Daoy (cell line): Measurements from ENCODE around the gene CHD9NB. TPM values are rescaled to one million over a fixed set of nuclear protein-coding genes. Genes with fewer than 3 reads are reported as not detected.

ENCODE experiments used
- DNase-seq: peaks from one replicate; pipeline ENCODE4 v3.0.0-alpha.2; 2015; ENCODE audit warnings: low read depth
- total RNA-seq: library from RNA; depleted of rRNA; stranded (reverse); fragments of >200 nt; shearing (Covaris generic); gene quantifications from 2 replicates; pipeline ENCODE4 v1.2.3, GENCODE V29; 2014; rRNA removed

Gene CHD9NB
- 0.17 TPM in 1 of 2 replicates, not detected in the other for total RNA-seq

DNA sequence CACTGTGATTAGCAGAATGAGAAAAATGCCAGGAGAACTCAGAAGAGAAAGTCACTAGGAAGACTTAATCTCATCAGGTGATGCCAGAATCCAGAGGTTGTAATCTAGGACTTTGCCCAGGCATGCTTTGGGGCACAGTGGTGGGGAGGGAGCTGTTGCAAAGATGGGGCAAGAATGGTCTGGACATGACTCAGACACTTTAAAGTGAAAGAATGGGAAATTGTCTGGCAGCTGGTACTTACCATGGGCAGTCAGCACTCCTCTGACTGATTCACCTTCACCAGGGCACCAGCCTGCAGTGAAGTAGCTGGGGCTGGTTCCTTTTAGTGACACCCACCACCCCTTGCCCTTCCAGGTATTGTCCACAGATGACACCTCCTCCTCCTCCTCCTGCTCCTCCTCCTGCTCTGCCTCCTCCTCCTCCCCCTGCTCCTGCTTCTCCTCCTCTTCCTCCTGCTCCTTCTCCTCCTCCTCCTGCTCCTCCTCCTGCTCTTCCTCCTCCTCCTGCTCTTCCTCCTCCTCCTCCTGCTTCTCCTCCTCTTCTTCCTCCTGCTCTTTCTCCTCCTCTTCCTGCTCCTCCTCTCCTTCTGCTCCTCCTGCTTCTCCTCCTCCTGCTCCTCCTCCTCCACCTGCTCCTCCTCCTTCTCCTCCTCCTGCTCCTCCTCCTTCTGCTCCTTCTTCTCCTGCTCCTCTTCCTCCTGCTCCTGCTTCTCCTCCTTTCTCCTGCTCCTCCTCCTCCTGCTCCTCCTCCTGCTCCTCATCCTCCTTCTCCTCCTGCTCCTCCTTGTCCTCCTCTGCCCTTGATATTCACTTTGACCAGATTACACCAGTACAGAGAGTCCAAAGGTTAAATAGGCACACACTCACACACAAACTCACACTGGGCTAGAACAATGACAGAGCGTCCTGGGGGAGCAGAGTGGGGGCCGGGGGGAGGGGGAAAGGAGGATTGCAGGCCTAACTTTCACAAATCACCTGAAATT is at the start of gene CHD9NB:
CHD9NB (minus strand) TSS at position 379 of the 983 bp plus-strand sequence. CDS start 8,739 bp downstream, outside the sequence.
- peak; percentile 69 for DNase-seq

DNA sequence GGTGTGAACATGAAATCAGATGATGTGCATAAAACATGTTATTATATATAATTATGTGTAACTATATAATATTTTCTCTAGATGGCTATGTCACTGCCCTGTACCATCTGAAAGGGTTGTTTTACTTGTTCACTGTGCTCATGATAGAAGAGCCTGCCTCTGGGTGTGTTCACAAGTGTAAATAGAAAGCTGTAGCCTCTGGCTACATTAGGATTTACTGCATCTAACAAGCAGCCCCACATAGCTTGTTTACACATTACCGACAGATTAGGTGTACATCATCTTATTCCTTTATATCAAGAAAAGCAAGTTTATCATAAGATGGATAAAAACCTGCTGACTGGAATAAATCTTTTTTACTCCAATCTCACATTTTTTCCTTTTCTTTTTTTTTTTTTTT is 48.2 kb upstream of the CHD9NB start:
- DNase-seq, result no peak

DNA sequence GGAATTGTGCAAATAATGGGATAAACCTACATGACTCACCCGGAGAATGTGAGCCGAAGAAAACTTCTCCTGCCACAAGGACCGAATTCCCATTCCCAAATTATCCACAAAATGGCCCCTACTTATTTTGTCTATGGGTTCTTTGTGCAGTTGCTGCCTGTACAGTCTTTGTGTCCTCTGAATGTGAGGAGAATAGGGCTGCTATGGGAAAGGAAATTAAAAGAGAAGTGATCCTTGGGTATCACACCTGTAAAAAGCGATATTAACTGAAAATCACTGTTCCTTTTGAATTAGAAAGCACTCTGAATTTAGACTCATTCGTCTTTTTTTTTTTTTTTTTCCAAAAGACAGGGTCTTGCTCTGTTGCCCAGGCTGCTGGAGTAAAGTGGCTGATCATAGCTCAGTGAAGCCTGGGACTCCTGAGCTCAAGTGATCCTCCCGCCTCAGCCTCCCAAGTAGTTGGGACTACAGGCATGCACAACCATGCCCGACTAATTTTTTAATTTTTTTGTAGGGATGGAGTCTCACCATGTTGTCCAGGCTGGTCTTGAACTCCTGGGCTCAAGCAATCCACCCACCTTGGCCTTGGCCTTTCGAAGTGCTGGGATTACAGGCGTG is 47.5 kb upstream of the CHD9NB start:
- no peak for DNase-seq

DNA sequence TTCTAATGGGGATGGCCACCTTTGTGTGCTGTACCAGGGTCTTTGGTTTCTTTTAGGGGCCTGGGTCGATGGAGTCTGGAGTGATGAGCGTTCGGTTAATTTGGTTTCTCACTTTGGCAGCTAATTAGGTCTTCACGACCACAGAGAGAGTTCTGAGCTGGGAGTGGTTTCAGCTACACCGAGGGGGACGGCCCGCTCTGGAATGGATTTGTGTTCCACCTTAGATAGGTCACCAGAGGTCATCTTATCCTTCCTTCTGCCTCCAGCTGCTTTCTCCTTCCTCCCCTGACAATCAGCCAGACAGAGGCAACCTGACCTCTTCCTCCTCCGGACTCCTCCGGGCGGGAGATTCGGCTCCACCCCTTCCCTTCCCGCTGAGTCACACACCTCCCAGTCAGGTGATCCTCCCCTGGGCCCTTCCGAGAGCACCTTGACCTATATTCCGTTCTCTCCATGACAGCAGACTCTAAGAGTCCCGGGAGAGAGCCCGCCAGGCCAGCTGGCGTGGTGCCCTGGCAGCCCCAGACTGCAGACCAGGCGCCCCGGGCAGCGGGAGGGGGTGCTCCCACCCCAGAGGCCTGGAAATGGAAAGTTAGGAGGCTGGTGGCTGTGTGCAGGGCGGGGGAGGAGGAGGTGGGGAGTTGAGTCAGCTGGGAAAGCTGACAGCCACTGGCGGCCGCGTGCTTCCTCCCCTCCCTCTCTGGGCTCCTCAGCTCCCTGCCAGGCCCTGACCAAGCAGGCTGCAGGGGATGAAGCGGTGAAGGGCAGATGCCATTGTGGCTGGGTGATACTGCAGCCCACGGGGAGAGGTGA is 46.8 kb upstream of the CHD9NB start:
- DNase-seq, result peak; percentile 95

DNA sequence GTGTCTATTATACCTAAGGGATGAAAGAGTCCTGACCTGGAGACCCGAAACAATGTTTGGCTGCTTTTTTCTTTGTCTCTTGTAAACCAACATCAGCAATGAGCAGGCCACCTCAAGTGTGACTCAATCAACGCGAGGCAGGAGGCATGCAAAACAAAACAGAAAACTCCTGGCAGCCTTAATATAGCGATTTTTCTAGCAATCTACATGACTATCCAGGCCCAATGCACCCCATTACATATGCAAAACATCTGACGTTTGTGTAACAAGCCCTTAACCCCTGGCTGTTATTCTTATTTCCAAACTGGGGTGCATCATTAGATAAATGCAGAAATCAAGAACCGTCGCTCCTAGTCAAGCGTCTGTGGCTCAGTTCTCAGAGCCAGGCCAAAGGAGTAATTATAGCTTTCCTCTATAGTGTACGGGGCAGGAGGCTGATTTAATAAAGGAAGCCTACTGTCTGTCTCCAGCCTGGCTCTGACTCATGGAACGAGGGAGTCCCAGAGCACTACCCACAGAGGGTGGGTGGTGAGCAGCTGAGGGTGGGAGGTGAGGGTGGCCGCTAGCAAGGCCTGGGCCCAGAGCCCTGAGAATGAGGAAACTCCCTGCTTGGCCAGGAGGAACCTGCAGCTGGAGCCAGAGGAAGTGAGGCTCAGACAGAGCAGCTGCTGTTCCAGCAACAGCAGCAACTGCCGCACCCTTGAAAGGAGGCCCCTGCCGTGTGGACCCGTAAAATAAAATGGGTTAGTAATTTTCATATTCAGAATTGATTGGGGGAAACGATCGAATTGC is 46.0 kb upstream of the CHD9NB start:
- DNase-seq, result peak; percentile 92

DNA sequence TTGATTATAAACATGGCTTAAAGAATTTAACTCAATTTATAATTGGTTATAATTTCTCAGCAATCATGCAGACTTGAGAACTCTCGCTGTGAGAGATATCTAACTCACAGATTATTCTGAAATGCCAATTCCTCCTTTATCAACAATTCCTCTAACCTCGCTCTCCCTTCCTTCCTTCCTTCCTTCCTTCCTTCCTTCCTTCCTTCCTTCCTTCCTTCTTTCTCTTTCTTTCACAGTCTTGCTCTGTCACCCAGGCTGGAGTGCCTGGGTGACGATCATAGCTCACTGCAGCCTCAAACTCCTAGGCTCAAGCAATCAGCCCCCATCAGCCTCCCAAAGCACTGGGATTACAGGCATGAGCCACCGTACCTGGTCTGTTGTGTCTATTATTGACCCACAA is 44.5 kb upstream of the CHD9NB start:
- DNase-seq, result no peak

DNA sequence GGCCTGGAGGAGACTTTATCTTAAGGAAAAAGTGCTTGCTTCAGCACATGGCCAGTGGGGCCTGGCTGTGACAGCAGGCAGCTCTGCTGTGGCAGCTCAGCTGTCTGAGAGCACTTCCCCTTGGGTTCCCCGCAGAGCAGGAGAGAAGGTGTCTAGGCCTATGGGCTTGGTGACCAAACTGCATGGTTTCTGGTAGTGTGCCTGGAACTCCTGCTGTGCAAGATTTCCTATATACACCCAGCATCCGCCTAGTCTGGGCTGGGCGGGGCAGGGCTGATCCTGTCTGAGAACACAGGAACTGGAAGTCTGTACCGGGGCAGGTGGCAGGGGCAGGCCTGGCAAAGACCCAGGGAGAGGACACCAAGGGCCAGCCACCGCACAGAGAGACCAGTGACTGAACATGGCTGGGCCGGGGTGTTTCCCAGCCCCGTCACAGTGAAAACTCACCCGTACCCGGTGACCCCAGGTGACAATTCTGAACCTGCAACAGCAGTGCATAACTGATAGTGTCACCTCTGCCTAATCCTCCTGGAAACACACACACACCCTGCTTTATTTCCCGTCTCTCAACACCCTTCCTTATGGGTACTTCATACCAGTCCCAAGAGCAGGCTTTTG is 41.4 kb upstream of the CHD9NB start:
- DNase-seq, result peak; percentile 66

DNA sequence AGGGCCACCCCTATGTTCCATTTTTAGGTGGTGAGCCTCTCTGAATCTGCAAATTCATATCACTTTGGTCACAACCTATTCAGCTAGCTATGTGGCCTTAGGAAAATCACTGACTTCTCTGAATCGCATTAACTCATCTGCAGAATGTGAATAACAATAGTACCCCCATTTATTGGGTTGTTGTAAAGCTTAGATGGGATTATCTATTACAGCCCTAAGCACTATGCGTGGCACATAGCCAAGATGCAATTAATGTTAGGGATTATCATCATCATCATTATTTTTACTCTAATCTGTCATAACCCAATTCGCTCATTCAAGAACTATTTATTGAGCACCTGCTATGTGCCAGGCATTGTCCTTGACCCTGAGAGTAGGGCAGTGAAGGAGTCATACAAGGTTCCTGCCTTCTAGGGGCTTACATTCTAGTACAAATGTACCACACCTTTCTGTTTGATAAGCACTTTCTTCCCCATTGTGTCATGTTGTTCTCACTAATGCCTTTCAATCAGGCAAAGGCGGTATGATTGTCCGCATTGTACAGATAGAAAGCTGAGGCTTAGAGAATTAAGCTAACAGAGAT is 40.6 kb upstream of the CHD9NB start:
- DNase-seq, result no peak

DNA sequence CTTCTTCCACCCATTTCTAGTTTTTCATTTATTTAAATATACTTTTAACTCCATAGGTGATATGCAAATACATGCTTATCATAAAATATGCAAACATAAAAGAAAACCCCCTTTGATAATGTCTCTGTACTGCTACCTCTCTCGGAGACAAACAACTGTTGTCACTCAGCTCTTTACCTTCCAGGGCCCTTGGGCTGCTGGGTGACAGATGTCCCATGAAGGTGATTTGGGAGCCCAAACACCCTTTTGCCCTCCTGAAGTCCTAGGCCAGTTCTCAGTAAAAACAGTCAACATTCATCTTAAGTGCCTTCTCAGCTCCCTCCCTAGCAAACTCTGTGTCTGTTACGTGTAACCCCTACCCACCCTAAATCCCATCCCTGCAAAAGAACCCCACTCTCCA is 39.6 kb upstream of the CHD9NB start:
- no peak for DNase-seq

DNA sequence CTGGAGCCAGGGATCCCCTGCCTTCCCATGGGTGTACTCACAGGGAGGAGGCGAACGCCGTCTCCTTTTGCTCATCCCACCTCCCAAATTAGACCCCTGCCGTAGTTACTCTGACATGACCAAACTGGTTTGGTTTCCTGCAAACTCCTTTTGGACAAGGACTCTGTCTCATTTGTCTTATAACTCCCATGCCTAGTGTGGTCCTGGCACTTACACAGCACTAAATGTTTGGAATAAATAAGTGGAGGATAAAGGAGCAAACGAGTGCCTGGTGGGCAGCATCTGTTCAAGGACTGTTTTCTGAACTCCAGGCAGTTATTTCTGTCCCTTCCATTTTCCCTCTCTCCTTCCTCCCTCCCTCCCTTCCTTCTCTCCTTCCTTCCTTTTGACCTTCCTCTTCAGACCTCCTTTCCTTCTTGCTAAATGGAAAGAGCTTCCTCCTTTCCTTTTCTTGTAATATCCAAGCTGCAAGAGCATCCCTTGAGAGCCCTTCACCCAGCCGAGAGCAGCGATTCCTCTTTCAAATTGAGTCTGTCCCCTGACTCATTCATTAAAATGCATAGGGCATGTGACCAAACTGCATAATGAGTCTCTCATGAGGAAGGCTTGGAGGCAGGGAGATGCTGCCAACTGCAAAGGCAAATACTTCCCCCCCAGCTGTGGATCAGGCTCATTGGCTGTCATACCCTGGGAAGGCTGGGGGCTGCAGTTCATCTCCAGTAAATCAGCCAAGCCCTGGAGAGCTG is 38.9 kb upstream of the CHD9NB start:
- DNase-seq, result peak; percentile 76

DNA sequence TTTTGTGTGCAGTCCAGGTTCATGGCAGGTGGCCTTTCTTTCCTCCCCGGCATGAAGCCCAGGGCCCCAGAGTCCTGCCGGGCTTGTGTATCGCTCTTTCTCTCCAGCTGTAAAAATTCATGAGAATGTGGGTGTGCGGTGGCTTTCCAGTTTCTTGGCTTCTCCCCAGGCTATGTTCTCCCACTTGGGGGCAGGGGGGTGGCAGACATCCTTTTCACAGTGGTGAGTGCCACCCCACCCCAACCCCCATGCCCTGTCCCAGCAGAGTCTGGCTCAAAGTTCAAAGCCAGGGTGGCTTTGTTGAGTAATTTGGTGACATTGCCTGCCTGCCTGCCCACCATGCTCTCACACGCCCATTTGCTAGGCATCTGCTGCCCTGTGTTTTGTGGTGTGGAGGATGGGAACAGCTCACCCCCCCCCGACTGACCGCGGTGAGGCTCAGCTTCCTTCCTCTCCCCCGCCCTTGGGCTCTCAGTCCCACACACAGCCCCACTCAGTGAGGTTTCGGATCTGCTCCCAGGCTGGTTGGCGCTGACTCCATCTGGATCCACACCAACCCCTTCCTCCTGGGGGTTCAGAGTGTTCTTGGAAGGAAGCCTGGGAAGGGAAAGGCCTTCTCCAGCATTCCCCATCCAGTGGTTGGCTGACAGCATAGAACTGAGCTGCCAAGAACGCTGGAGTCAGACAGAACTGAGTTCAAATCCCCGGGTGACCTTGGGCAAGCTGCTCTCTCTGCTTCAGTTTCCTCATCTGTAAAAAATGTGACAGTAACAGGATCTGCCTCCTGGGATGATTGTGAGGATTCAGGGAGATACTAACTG is 38.1 kb upstream of the CHD9NB start:
- peak; percentile 91 for DNase-seq

DNA sequence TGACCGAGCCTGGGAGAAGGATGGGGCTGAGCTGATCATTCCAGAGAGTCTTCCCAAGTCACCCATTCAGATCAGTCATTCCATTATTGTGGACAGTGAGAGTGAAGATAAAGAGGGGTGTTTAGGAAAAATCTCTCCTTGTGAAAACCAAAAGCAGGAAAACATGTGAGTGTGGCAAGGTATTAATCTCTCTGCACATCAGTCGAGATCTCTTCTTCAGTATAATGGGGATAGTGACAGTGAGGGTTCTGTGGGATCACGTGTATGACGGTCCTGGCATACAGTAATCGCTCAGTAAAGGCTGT is 37.5 kb upstream of the CHD9NB start:
- DNase-seq, result no peak

DNA sequence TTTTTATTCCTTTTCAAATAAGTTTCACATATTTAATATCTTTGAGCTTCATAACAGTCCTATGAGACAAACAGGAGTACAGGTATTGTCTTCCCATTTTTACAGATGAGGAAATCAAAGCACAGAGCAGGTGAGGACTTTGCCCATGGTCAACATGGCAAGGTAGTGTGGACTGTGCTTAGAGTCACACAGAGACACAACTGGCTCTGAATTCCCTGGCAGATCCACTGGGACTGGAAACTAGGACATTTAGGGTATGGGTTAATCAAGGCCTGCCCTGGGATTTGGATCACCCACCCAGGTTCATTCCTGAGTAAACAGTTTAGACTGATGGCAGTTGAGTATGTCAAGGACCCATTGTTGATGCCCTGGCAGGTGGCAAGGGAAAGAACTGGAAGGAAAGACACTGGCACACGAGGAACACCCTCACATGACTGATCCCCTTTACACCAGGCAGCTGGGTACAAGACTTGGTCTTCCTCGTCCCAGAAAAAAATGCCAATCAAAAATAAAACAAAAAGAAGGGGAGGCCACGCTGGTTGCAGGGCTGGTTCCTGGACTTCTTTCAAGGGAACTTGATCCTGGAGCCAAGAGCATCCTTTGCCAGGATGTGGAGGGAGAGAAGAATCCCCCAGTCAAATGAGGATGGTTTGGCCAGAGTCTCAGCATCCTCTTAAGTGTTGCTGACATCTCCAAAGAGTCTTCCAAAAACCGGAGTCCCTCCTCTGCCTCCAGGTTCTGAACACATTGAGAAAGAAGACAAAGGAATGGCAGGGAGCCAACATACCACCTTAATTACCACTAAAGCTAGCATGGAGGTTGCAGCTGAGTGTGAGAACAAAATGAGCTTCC is 37.0 kb upstream of the CHD9NB start:
- peak; percentile 30 for DNase-seq

DNA sequence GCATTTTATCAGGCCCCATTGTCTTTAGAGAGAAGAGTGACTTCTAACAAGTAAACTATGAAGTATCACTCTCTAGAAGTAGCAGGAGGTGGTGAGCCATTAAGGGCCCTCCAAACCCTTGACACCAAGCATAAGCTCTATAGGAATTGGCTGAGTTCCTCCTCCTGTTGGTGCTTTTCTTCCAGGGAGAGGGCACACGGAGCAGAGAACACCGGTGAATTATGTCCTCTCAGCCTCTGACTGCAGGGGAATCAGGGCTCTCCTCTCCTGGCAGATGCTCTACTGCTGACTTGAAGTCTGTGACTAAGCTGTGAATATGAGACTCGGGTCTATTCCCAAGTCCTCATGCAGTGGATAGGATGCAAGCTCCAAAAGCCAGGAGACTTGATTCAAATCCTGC is 34.4 kb upstream of the CHD9NB start:
- DNase-seq, result no peak

DNA sequence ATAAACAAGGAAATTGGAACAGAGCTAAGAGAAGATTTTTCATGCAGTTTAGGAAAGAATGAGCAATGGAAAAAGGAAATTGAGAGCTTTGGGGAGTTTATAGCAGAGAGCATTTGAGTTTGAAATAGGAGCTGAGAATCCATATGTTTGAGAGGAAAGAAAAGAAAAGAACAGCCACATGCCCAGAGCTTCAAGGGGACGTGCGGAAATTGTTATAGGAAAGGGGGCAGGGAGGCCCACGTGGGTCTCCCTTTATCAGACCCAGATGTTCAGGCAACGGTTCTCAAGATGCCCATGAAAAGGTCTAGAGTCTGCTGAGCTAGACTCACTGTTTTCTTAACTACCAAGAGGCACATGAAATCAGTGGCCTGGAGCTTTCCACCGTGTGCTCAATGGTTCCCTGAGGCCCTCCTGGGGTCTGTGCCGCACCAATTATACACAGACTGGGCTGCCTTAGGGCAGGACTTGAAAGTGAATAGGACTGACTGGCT is 33.3 kb upstream of the CHD9NB start:
- DNase-seq, result no peak

DNA sequence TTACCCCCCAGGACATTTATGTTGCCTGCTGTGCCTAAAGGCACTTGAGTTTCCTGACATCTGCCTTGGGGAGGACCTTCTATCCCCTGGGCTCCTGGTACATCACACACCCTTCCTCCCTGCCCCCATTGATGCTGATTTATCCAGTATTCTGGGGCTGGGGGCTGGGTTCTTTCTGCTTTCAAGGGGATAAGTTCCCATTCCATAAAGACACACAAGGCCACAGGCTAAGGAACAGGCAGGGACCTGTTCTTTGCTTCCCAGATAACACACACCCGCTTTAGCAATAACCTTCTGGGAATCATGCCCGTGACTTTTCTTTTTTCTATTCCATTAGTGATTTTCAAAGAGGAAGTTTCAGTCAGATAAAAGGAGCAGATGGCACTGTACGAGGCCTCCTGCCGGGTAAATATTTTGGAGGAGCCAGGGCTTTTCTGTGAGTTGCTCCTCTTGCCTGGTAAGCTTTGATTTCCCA is 32.7 kb upstream of the CHD9NB start:
- no peak for DNase-seq

DNA sequence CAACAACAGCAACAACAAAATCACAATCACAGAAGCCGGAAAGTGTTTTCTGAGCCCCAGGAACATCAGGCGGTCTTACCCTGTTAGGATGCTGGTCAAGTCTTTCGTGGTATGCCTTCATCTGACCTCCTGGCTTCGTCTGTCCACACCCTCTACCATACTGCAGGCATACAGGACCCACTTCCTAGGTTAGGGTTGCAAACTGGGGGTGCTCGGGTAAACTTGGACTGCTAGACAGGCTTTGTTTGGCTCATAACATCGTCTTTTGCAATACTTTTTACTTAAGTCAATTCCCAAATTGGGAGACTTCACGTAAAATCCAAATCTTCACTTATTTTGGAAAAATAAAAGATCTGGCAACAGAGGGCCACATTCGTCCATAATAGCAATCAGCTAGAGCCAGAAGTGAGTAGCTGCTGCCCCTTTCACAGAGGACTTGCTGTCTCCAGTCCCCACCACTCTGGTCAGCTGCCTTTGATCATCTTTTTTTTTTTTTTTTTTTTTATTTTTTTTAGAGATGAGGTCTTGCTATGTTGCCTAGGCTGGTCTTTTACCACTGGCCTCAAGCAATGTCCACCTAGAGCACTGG is 32.1 kb upstream of the CHD9NB start:
- DNase-seq, result no peak
